GM19023 (cell line): ENCODE data around the gene PPCDC.
"Not testable (repeated sequence)": the region's sequence is repeated elsewhere in the genome, so short reads cannot be mapped to it uniquely, and the experiment has no call there.

Experiments
- ATAC-seq: cut with Tn5 transposase; IDR thresholded peaks from one replicate; pipeline ENCODE4 v1.9.1; 2021; ENCODE audit warnings: mild to moderate bottlenecking, moderate library complexity; ENCODE audit not compliant: unreplicated experiment

Gene PPCDC

GRCh38 chr15:75064846-75065245 lies 41.5 kb downstream of the PPCDC start:
- no peak for ATAC-seq

GRCh38 chr15:75065467-75065850 lies 42.1 kb downstream of the PPCDC start:
- ATAC-seq, result no peak

- ATAC-seq, result no peak
Measured at GRCh38 chr15:75065851-75066509, 42.6 kb downstream of the PPCDC start.

GRCh38 chr15:75067123-75067830 lies 43.9 kb downstream of the PPCDC start:
- no peak for ATAC-seq

GRCh38 chr15:75068748-75069147 lies 45.4 kb downstream of the PPCDC start:
- ATAC-seq, result no peak

- peak; percentile 78 for ATAC-seq
Measured at GRCh38 chr15:75069301-75069925, 46.0 kb downstream of the PPCDC start.

- no peak for ATAC-seq
Measured at GRCh38 chr15:75070674-75071073, 47.3 kb downstream of the PPCDC start.

- ATAC-seq, result no peak
Measured at GRCh38 chr15:75073197-75073596, 49.8 kb downstream of the PPCDC start.

GRCh38 chr15:75076277-75076676 lies 52.9 kb downstream of the PPCDC start:
- no peak for ATAC-seq

GRCh38 chr15:75077551-75077961 lies 54.2 kb downstream of the PPCDC start:
- ATAC-seq, result not testable (repeated sequence)

GRCh38 chr15:75081150-75081549 lies 57.8 kb downstream of the PPCDC start:
- ATAC-seq, result no peak

- no peak for ATAC-seq
Measured at GRCh38 chr15:75082689-75083088, 59.3 kb downstream of the PPCDC start.

- ATAC-seq, result not testable (repeated sequence)
Measured at GRCh38 chr15:75085708-75086107, 62.3 kb downstream of the PPCDC start.

GRCh38 chr15:75089456-75090387 lies 66.3 kb downstream of the PPCDC start:
- ATAC-seq, result no peak

GRCh38 chr15:75090388-75090734 lies 67.0 kb downstream of the PPCDC start:
- ATAC-seq, result no peak

GRCh38 chr15:75091814-75092213 lies 68.4 kb downstream of the PPCDC start:
- no peak for ATAC-seq

- ATAC-seq, result not testable (repeated sequence)
Measured at GRCh38 chr15:75094961-75095478, 71.6 kb downstream of the PPCDC start.

GRCh38 chr15:75095594-75095993 lies 72.2 kb downstream of the PPCDC start:
- no peak for ATAC-seq

- ATAC-seq, result no peak
Measured at GRCh38 chr15:75097939-75098338, 74.5 kb downstream of the PPCDC start.

GRCh38 chr15:75098404-75098803 lies 75.0 kb downstream of the PPCDC start:
- no peak for ATAC-seq
